IMR-90 (cell line): ENCODE results near the gene IQCB1. TPM values are rescaled to one million over a fixed set of nuclear protein-coding genes. Genes with fewer than 3 reads are reported as not detected.

ENCODE experiments used
- BHLHE40 ChIP-seq: fragments of 150-350 bp; IDR thresholded peaks from 2 replicates; pipeline ENCODE4 v1.6.1; 2016; ENCODE audit warnings: mild to moderate bottlenecking, low read depth, low read length
- CEBPB ChIP-seq: IDR thresholded peaks from 2 replicates; pipeline ENCODE4 v1.6.1; 2012; ENCODE audit warnings: low read depth, low read length, improper control_type of control experiment
- MAFK ChIP-seq: IDR thresholded peaks from 2 replicates; pipeline ENCODE4 v1.6.1; 2012; ENCODE audit warnings: low read depth, low read length, improper control_type of control experiment
- polyA plus RNA-seq, 3 experiments: library from polyadenylated mRNA; depleted of rRNA; stranded (reverse); fragments of >200 nt; gene quantifications; 2 replicates each; pipeline ENCODE4 v1.2.3, GENCODE V29; 2012; ENCODE audit warnings: low replicate concordance in 1 of 3
- total RNA-seq: library from RNA; depleted of rRNA; stranded (reverse); fragments of >200 nt; gene quantifications from 2 replicates; pipeline ENCODE4 v1.2.3, GENCODE V29; 2012
- TF ChIP-seq, protein P1 (sequence below): conservative IDR thresholded peaks from 2 replicates; pipeline ENCODE4 v1.5.1; 2012; ENCODE audit warnings: mild to moderate bottlenecking, low read depth, low read length, improper control_type of control experiment

Gene IQCB1
- total and polyA plus RNA-seq, 2 of the 4 experiments (the other 2 are of a cell fraction) = 13.5 to 18.3 TPM

GRCh38 chr3:121834671-121835464, at the start of gene IQCB1, which contains the start of gene EAF2 (continued):
- TF ChIP-seq, protein P1, sequence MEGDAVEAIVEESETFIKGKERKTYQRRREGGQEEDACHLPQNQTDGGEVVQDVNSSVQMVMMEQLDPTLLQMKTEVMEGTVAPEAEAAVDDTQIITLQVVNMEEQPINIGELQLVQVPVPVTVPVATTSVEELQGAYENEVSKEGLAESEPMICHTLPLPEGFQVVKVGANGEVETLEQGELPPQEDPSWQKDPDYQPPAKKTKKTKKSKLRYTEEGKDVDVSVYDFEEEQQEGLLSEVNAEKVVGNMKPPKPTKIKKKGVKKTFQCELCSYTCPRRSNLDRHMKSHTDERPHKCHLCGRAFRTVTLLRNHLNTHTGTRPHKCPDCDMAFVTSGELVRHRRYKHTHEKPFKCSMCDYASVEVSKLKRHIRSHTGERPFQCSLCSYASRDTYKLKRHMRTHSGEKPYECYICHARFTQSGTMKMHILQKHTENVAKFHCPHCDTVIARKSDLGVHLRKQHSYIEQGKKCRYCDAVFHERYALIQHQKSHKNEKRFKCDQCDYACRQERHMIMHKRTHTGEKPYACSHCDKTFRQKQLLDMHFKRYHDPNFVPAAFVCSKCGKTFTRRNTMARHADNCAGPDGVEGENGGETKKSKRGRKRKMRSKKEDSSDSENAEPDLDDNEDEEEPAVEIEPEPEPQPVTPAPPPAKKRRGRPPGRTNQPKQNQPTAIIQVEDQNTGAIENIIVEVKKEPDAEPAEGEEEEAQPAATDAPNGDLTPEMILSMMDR = 0 out of 2 replicates have a peak, but pooled peaks have one; percentile 6
- TF ChIP-seq BHLHE40 (no peak), MAFK (no peak), CEBPB (no peak)
